Glomerular visceral epithelial cell (primary cell): ENCODE data around the gene MSI2.

Experiments used
- DNase-seq: peaks from one replicate; pipeline ENCODE4 v3.0.0-alpha.2; 2016; ENCODE audit errors: extremely low spot score

The MSI2 gene

GRCh38 chr17:57342963-57343589 lies 86.8 kb downstream of the MSI2 start:
- DNase-seq = no peak

- no peak for DNase-seq
Measured at GRCh38 chr17:57343717-57344116, 87.4 kb downstream of the MSI2 start.

GRCh38 chr17:57344261-57344660 lies 87.9 kb downstream of the MSI2 start:
- DNase-seq = no peak

GRCh38 chr17:57349541-57350247 lies 93.4 kb downstream of the MSI2 start:
- no peak for DNase-seq

GRCh38 chr17:57350266-57350665 lies 93.9 kb downstream of the MSI2 start:
- DNase-seq = no peak

GRCh38 chr17:57352665-57353175 lies 96.4 kb downstream of the MSI2 start:
- DNase-seq = no peak

- DNase-seq = no peak
Measured at GRCh38 chr17:57354673-57355072, 98.3 kb downstream of the MSI2 start.

GRCh38 chr17:57355090-57355859 lies 99.0 kb downstream of the MSI2 start:
- peak; percentile 13 for DNase-seq

GRCh38 chr17:57356153-57356718 lies 99.9 kb downstream of the MSI2 start:
- DNase-seq = no peak

- peak; percentile 9 for DNase-seq
Measured at GRCh38 chr17:57356719-57357391, 100.5 kb downstream of the MSI2 start.

- DNase-seq = peak; percentile 92
Measured at GRCh38 chr17:57357392-57357784, 101.1 kb downstream of the MSI2 start.

GRCh38 chr17:57357830-57358430 lies 101.6 kb downstream of the MSI2 start:
- peak; percentile 37 for DNase-seq

GRCh38 chr17:57360266-57360665 lies 103.9 kb downstream of the MSI2 start:
- no peak for DNase-seq

GRCh38 chr17:57362797-57363556 lies 106.7 kb downstream of the MSI2 start:
- no peak for DNase-seq

- no peak for DNase-seq
Measured at GRCh38 chr17:57363580-57363979, 107.3 kb downstream of the MSI2 start.

GRCh38 chr17:57363998-57364643 lies 107.8 kb downstream of the MSI2 start:
- no peak for DNase-seq

- DNase-seq = no peak
Measured at GRCh38 chr17:57365420-57365819, 109.1 kb downstream of the MSI2 start.

- DNase-seq = no peak
Measured at GRCh38 chr17:57366177-57366557, 109.8 kb downstream of the MSI2 start.

- DNase-seq = peak; percentile 63
Measured at GRCh38 chr17:57366558-57367351, 110.4 kb downstream of the MSI2 start.
